Body of pancreas (tissue), 4 donors: Measurements from ENCODE around the gene DAB1. TPM values are rescaled to one million over a fixed set of nuclear protein-coding genes. Genes with fewer than 3 reads are reported as not detected.

Experiments used
- ATAC-seq: fragments of 150-250 bp; one replicate; pipeline ENCODE4 v1.9.1; 2016
- DNase-seq, 4 donors: peaks; one replicate each; pipeline ENCODE4 v3.0.0-alpha.2; 2019
- H3K27ac ChIP-seq, 4 donors: fragments of 200-600 bp; sonication (generic); 1 replicate in 3 of 4; 2 replicates in 1 of 4; pipeline versions ENCODE4 v1.5.1 to v1.6.1; 2016 to 2019; ENCODE audit warnings: mild to moderate bottlenecking in 1 of 4, mixed read lengths in 1 of 4, moderate library complexity in 1 of 4
- H3K27me3 ChIP-seq, 2 donors: fragments of 200-600 bp; sonication (generic); one replicate each; pipeline ENCODE4 v1.6.0; 2016; ENCODE audit warnings: mild to moderate bottlenecking in 1 of 2
- H3K36me3 ChIP-seq, 2 donors: fragments of 200-600 bp; sonication (generic); replicated peaks in 1 of 2; 2 replicates each; pipeline ENCODE4 v1.5.1; 2016; ENCODE audit warnings: low read depth in 2 of 2; ENCODE audit not compliant: insufficient read depth in 1 of 2
- H3K4me1 ChIP-seq: fragments of 200-600 bp; sonication (generic); one replicate; pipeline ENCODE4 v1.6.0; 2016
- H3K4me3 ChIP-seq, 2 donors: fragments of 200-600 bp; sonication (generic); 1 replicate in 1 of 2; 2 replicates in 1 of 2; pipeline ENCODE4 v1.5.1; 2016 to 2019
- H3K9me3 ChIP-seq, 3 donors: fragments of 200-600 bp; sonication (generic); 1 replicate in 2 of 3; 2 replicates in 1 of 3; pipeline ENCODE4 v1.5.1; 2016
- CTCF ChIP-seq, 7 experiments: fragments of 450-650 bp in 4 of 7; fragments of 200-600 bp in 3 of 7; sonication (generic) in 3 of 7; IDR thresholded peaks; one replicate each; pipeline ENCODE4 v1.5.1; 2016 to 2019; ENCODE audit warnings: antibody characterized with exemption in 7 of 7
- POLR2A ChIP-seq, 3 donors: fragments of 450-650 bp; IDR thresholded peaks; one replicate each; pipeline ENCODE4 v1.6.1; 2016; ENCODE audit warnings: antibody characterized with exemption in 3 of 3, mild to moderate bottlenecking in 2 of 3
- WGBS, 2 donors: methylation state at CpG; one replicate each; pipeline ENCODE4 v1.1.5; 2017; 5-methylcytosine and 5-hydroxymethylcytosine counted together
- intact Hi-C: fragments of 100-400 bp; cut with DNase I; formaldehyde crosslinking; loops from one replicate; pipeline ENCODE4 v1.15.1; 2023
- total RNA-seq, 2 donors: library from RNA; depleted of rRNA; stranded (reverse); fragments of >200 nt; gene quantifications; one replicate each; pipeline ENCODE4 v1.1.0, GENCODE V29; 2016

Gene DAB1
- total RNA-seq, 2 donors from 2014 or later, result under 0.01 TPM; not detected in 1

DNA sequence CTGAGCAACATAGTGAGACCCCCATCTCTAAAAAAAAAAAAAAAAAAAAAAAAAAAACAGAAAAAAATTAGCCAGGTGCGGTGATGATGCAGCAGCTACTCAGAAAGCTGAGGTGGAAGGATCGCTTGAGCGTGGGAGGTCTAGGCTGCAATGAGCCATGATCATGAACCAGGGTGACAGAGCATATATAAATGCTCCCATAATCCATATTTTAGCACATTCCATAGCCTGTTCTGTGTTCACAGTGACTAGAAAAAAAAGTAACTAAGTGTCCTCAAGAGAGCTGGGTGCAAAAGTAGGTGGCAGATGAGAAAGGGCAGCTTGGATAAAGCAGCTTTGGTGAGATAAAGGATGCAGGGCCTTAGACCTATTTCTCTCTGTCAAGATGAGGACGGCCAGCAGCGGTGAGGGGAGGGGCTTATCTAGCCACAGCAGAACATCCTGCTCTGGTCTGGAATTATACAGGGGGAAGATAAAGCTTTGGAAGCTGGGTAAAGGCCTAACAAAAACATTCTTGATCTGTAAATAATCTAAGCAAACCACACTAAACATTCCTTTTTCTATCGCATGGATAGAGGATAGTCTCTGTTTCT, 205.3 kb downstream of the DAB1 start:
- Histone ChIP-seq H3K36me3 (no peaks in the 10 kb centered on the region), H3K4me3 (no peak overlapping the region), H3K4me1 (no peaks in the 10 kb centered on the region), H3K9me3 (peaks cover 0 to 6% (median 0%) of the 10 kb centered on the region in 3 donors), H3K27ac (no peak overlapping the region), H3K27me3 (no peaks in the 10 kb centered on the region)
- intact Hi-C loops, result no loop called here
- DNase-seq, result no peak
- no peak for ATAC-seq
- WGBS, 2 donors, result 61 to 76% methylated on average over 6 of the region's 6 CpGs
- TF ChIP-seq POLR2A (IDR thresholded peaks at IDR 0.05) (no peak), CTCF (IDR thresholded peaks at IDR 0.05) (no peak)

DNA sequence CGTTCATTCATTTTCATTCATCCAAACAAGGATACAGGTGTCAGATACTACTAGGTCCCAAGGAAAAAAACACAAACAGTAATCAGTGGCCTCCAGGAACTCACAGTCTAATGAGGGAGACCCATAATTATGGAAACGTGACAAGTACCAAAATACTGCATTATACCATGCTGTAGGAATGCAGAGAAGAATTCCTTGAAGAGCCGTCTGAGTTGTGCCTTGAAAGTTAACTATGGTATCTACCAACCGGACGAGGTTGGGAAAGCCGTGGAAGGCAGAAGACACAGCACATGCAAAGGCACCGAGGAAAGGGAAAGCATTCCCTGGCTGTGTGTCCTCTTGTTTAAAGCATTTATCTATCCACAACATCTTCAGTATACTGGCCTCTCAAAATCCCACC, 206.0 kb downstream of the DAB1 start:
- WGBS, 2 donors, result 81 to 85% methylated on average over 7 of the region's 7 CpGs
- no peak for TF ChIP-seq CTCF (IDR thresholded peaks at IDR 0.05)
- TF ChIP-seq POLR2A (IDR thresholded peaks at IDR 0.05), result no peak
- DNase-seq, result no peak
- H3K4me1 ChIP-seq, result no peaks in the 10 kb centered on the region
- H3K4me3 ChIP-seq, result no peak overlapping the region
- no peaks in the 10 kb centered on the region for H3K36me3 ChIP-seq
- peaks cover 0 to 6% (median 0%) of the 10 kb centered on the region in 3 donors for H3K9me3 ChIP-seq
- H3K27ac ChIP-seq, result no peak overlapping the region
- no peak for ATAC-seq
- no peaks in the 10 kb centered on the region for H3K27me3 ChIP-seq
- intact Hi-C loops, result no loop called here

DNA sequence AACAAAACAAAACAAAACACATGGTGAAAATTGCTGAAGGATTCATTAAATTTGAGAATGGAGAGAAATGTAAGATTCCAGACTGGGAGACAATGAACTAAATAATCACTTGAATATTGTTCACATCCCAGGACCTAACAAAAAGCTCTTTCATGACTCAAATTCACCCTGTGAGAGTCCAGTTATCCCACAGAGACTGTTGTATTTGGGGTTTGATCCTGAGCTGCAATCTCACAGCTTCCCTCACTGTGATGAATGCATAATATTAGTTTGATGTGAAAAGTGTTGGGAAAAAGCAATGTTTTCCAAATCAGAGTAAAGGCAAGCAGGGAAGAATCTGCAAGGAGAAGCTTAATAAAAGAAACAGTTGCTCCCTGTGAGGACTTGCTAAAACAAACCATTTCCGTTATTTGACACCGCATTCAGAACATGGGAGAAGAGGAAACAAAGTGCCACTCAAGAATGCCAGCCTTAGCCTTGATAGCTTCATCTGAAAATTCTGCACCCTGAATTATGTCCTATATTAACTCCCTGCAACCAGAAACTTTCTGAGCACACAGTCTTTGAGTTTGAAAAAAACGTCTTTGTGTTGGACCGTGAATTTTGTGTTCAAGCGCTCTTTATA, 208.8 kb downstream of the DAB1 start:
- Histone ChIP-seq H3K9me3 (peaks cover 0 to 3% (median 0%) of the 10 kb centered on the region in 3 donors), H3K4me3 (no peak overlapping the region), H3K36me3 (no peaks in the 10 kb centered on the region), H3K27me3 (no peaks in the 10 kb centered on the region), H3K27ac (no peak overlapping the region), H3K4me1 (no peaks in the 10 kb centered on the region)
- 75 to 79% methylated on average over 5 of the region's 5 CpGs for WGBS, 2 donors
- TF ChIP-seq CTCF (IDR thresholded peaks at IDR 0.05) (no peak), POLR2A (IDR thresholded peaks at IDR 0.05) (no peak)
- DNase-seq (no peak), ATAC-seq (no peak)
- intact Hi-C loops, result no loop called here

- no peaks in the 10 kb centered on the region for H3K27me3 ChIP-seq
- no peaks in the 10 kb centered on the region for H3K36me3 ChIP-seq
- no peak for ATAC-seq
- TF ChIP-seq CTCF (IDR thresholded peaks at IDR 0.05) (no peak), POLR2A (IDR thresholded peaks at IDR 0.05) (no peak)
- H3K9me3 ChIP-seq, result no peaks in the 10 kb centered on the region
- WGBS, 2 donors, result 63 to 70% methylated on average over 2 of the region's 2 CpGs
- intact Hi-C loops, result no loop called here
- H3K4me1 ChIP-seq, result no peaks in the 10 kb centered on the region
- no peak overlapping the region for H3K4me3 ChIP-seq
- no peak for DNase-seq
- H3K27ac ChIP-seq, result no peak overlapping the region
Measured at GRCh38 chr1:57210881-57211280, 213.0 kb downstream of the DAB1 start.

DNA sequence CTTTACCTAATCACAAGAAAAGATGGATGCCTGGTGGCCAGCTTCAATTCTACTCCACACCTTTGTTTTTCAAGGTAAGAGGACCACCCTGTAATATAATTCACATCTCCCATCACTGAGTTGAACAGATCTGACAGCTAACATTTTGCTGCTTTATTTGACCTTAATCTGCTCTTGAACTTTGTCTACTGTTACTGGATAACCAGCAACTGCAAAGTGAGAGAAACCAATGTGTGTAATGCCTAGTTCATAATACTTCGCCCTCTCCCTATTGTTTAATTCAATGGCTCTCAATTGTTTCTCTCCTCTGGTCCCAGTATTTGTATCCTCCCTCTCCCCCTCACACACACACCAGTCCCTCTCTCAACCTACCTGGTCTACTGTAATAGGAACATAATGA, 214.4 kb downstream of the DAB1 start:
- H3K9me3 ChIP-seq, result no peaks in the 10 kb centered on the region
- H3K27me3 ChIP-seq, result no peaks in the 10 kb centered on the region
- DNase-seq, result no peak
- TF ChIP-seq CTCF (IDR thresholded peaks at IDR 0.05) (no peak), POLR2A (IDR thresholded peaks at IDR 0.05) (no peak)
- H3K4me1 ChIP-seq, result no peaks in the 10 kb centered on the region
- H3K36me3 ChIP-seq, result no peaks in the 10 kb centered on the region
- intact Hi-C loops, result no loop called here
- no peak overlapping the region for H3K4me3 ChIP-seq
- ATAC-seq, result no peak
- no peak overlapping the region for H3K27ac ChIP-seq
- WGBS, 2 donors, result 75 to 88% methylated on average over 1 of the region's 1 CpG
